Hematopoietic multipotent progenitor cell treated with erythropoietin and hydrocortisone succinate and interleukin-3 and kit ligand, for 4 days (in vitro differentiated cells): ENCODE results near the gene GVQW3.
"Not testable (repeated sequence)": the region's sequence is repeated elsewhere in the genome, so short reads cannot be mapped to it uniquely, and the experiment has no call there.

ENCODE experiments used
- DNase-seq: peaks from one replicate; pipeline ENCODE4 v3.0.0-alpha.2; 2015

Gene GVQW3

GRCh38 chr11:76391021-76391420 lies 9.9 kb downstream of the GVQW3 start:
- DNase-seq = no peak

- no peak for DNase-seq
These were observed 10.8 kb downstream of the GVQW3 start for GRCh38 chr11:76391811-76392475.

DNA sequence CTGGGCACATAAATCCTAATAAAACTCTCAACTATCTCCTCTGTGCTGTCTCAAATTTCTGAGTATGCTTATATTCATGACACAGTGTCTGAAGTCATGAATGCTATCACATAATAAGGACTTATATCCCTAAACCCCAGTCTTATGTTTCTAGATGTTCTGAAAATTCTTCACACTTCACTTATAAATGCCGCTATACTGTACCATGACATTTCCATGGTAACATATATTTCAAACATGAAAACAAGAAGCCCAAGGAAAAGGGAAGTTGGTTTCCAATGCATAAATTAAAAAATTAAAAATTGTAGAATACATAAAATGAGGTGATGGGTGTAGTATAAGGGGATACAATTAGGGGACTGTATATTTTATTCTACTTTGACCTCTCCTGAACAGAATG lies 11.7 kb downstream of the GVQW3 start:
- peak; percentile 53 for DNase-seq

DNA sequence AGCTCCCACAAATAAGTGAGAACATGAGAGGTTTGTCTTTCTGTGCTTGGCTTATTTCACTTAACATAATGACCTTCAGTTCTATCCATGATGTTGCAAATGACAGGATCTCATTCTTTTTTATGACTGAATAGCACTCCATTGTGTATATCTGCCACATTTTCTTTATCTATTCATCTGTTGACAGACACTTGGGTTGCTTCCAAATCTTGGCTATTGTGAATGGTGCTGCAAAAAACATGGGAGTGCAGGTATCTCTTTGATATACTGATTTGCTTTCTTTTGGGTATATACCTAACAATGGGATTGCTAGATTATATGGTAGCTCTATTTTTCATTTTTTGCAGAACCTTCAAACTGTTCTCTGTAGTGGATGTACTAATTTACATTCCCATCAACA lies 13.3 kb downstream of the GVQW3 start:
- no peak for DNase-seq

DNA sequence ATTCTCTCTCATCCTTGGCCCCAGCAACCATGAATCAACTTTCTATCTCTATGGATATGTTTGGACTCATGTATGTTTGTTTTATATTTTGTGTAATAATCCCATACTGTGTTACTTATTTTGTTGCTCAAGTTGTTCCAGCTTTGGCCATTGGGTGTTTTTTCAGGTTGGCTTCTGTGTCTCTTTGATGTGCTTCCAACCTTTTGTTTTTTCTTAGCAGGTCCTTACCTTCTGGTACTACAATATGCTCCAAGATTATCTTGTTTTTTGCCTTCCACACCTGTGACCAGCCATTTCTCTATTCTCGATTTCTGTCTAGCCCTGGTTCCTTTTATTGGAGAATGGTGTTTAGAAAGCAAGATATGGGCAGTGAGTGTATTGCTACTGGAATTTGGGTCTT lies 14.2 kb downstream of the GVQW3 start:
- no peak for DNase-seq

- DNase-seq = no peak
These were observed 16.3 kb downstream of the GVQW3 start for GRCh38 chr11:76397383-76397782.

GRCh38 chr11:76400967-76401366 lies 19.8 kb downstream of the GVQW3 start:
- no peak for DNase-seq

GRCh38 chr11:76401484-76401883 lies 20.4 kb downstream of the GVQW3 start:
- not testable (repeated sequence) for DNase-seq

DNA sequence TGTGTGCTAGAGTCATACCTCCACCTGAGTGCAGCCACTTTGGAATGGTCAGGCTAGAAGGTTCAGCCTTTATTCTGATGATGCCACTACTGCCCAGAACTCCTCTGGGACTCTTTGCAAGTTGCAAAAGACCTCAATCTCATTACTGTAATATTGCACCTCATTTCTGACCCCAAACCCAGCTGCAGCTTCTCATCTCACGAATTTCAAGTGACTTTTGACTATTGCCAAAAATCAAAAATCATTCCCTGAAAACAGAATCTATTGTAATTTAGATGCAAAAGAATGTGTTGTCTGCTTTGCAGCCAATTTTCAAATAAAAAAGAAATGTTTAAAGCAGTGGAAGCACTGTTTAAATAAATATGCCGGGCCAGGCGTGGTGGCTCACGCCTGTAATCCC lies 25.2 kb downstream of the GVQW3 start:
- DNase-seq = no peak

DNA sequence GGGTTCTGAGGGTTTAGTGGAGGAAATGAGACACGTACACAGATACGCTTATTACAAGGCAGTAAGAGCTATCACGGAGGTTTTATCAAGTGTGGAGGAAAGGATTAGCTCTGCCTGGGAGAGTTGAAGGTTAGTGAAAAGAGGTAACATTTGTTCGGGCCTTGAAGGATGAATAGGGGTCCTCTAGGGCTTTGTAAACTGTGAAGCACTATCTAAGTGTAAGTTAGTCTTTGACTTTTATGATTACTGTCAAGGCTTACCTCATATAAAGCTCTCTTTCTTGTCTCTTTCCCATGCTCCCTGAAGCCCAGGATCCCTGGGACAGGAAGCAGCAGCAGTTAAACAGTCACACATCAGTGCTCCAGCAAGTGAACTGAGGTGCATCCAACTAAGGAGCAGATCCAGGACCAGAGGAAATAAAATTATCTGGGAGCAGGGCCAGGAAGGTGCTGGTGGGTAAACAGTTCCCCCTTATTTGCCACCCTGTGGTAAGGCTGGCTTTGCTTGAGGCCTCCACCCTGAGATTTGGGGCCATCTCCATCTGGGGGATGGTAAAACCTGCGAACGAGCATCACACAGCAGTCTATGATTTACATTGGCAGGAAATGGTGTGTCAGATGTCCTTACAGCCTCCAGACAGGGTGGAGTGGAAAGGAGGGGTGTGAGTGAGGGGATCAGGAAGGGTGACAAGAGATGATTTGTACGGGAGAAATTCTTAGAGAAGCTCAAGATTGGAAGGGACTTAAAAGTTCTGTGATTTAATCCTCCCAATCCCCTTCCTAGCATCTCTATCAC lies 27.2 kb downstream of the GVQW3 start:
- no peak for DNase-seq

- DNase-seq = no peak
These were observed 29.8 kb downstream of the GVQW3 start for GRCh38 chr11:76410851-76411357.

GRCh38 chr11:76415073-76415472 lies 34.0 kb downstream of the GVQW3 start:
- DNase-seq = no peak

GRCh38 chr11:76419896-76420295 lies 38.8 kb downstream of the GVQW3 start:
- DNase-seq = peak; percentile 66

GRCh38 chr11:76424379-76424778 lies 43.3 kb downstream of the GVQW3 start:
- DNase-seq = no peak

GRCh38 chr11:76424891-76425290 lies 43.8 kb downstream of the GVQW3 start:
- DNase-seq = no peak

DNA sequence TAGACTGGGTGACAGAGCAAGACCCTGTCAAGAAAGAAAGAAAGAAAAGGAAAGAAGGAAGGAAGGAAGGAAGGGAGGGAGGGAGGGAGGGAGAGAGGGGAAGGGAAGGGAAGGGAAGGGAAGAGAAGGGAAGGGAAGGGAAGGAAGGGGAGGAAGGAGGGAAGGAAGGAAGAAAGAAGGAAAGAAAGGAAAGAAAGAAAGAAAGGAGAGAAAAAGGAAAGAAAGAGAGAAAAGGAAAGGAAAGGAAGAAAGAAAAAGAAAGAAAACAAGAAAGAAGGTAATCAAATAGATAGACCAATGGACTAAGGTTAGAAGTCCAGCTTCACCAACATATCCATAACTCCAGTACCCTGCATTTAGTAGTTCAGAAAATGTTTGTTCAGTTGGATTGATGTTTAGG lies 45.5 kb downstream of the GVQW3 start:
- no peak for DNase-seq

DNA sequence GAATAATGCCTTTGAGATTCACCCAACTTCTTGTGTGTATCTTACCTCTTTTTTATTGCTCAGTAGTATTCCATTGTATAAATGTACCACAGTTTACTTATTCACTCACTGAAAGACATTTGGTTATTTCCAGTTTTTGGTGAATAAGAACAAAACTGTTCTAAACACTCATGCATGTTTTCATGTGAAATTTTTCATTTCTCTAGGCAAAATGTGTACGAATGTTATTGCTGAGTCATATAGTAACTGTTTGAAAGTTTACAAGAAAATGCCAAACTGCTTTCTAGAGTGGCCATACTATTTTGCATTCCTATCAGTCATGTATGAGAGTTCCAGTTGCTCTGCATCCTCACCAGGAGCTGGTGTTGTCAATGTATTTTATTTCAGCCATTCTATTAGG lies 54.9 kb downstream of the GVQW3 start:
- DNase-seq = no peak

DNA sequence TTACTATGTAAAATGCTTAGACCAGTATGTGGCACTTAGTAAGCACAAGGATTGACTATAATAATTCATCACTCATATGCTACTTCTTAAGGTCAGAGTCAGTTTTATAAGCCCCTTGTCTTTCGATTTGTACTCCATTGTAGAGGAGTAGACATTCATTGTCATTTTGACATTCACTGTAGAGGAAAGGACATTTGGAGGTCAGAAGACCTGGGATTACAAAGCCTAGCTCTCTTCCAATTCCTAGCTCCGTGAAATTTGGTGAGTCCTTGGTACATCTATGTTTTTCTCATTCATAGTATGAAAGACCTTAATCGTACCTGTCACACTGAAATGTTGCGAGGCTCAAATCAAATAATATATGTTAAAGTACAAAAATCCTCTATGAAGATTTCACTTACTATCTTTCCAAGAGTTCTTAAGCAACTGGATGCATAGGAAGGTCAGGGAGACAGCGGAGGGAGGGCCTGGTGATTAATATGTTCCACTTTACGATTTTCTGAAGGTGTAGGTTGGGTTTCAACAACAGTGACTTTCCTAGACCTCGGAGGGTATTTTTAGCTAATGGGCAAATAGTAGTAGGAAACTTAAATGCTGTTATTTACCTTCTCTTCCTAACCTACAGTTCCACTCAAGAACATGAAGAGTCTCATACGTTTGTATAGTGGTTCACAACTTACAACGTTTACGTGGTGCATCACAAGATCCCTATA lies 62.3 kb downstream of the GVQW3 start:
- peak; percentile 14 for DNase-seq

DNA sequence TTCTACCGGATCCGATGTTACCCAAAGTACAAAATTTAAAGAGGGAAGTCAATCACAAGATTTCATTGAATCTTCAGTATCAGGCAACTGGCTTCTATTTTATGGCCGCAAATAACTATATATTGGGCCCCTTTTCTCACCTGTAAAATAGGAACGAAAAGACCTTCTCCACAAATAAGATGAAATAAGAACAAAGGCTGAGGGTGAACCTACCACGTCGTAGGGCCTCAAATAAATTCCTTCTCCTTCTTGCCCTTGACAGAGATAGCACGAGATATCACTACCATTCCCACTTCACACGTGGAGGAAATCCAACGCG lies 62.9 kb downstream of the GVQW3 start:
- peak; percentile 15 for DNase-seq

DNA sequence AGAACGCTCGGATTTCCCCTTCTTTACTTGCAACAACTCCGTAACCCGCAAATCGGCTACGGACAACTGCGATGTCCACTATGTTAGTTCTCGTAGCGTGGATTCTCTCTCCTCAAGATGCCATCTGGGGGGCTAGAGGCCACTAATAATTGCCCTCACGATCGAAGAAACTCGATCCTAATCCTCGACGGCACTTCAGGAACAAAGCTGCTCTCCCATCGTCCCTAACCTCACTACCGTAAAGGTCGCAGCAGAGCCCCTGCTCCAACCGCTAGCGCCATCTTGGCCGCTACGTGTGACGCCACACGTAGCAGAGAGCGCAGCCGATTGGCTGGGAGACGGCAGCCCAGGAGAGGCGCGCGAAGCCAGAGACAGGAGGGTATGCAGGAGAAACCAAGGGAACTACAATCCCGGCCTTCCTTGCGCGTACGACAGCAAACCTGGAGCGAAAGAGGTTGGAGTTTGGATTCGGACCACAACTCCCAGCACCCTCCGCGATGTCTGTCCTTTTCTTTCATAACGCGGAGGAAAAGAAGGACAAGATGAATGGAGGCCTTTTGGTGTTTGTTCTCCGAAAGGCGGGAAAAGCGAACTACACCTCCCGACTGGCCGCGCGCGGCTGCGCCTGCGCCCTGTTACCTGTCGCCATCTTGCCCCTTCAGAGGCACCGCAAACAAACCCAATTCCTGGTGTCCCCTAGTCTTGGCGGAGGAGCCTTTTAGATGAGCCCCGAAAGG lies 63.4 kb downstream of the GVQW3 start, which contains the start of gene EMSY:
Gene EMSY, plus strand, starts transcription at position 635 of the 737 bp plus-strand sequence. CDS start 1,921 bp downstream, outside the sequence.
- DNase-seq = peak; percentile 99

- DNase-seq = peak; percentile 92
These were observed 64.3 kb downstream of the GVQW3 start for GRCh38 chr11:76445121-76446084.

GRCh38 chr11:76448506-76448905 lies 67.4 kb downstream of the GVQW3 start:
- DNase-seq = no peak
